ENCODE data around the gene PCYT1A.

DNA sequence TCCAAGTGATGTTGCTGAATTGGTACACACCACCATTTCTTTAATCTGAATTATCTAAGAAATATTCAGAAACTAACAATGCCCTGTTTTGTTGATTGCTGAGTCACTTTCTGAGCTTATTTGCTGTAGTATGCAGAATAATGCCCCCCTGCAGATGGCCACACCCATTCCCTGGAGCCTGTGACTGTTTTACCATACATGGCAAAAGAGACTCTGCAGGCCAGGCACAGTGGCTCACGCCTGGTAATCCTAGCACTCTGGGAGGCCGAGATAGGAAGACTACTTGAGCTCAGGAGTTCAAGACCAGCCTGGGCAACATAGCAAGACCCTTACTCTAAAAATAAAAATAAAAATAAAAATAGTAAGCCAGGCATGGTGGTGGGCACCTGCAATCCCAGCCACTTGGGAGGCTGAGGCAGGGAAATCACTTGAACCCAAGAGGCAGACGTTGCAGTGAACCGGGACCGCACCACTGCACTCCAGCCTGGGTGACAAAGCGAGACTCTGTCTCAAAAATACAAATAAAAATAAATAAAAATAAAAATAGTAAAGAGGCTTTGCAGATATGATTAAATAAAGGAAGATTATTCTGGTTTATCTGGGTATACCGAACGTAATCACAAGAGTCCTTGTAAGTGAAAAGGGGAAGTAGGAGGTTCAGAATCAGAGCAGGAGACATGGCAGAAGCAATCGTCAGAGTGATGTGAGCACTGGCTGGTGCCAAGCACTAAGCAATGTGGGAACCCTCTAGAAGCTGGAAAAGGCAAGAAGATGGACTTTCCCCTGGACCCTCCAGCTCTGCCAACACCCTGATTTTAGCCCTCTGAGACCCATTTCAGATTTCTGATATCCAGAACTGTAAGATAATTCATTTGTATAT lies 19.0 kb downstream of the PCYT1A start:
- TF ChIP-seq, protein P1, sequence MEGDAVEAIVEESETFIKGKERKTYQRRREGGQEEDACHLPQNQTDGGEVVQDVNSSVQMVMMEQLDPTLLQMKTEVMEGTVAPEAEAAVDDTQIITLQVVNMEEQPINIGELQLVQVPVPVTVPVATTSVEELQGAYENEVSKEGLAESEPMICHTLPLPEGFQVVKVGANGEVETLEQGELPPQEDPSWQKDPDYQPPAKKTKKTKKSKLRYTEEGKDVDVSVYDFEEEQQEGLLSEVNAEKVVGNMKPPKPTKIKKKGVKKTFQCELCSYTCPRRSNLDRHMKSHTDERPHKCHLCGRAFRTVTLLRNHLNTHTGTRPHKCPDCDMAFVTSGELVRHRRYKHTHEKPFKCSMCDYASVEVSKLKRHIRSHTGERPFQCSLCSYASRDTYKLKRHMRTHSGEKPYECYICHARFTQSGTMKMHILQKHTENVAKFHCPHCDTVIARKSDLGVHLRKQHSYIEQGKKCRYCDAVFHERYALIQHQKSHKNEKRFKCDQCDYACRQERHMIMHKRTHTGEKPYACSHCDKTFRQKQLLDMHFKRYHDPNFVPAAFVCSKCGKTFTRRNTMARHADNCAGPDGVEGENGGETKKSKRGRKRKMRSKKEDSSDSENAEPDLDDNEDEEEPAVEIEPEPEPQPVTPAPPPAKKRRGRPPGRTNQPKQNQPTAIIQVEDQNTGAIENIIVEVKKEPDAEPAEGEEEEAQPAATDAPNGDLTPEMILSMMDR (IDR thresholded peaks at IDR 0.05): no peak
- no peak for TF ChIP-seq EZH2 (IDR thresholded peaks at IDR 0.05; ENCODE audit: borderline replicate concordance, insufficient read depth, low read depth, low read length, poor library complexity, severe bottlenecking)

Data from B cell (primary cell).